Ovary (tissue), 3 donors: ENCODE results near the gene LDB2.

Experiments used
- EP300 ChIP-seq: sonication (generic); formaldehyde crosslinking; IDR thresholded peaks from one replicate; pipeline ENCODE4 v1.6.1; 2017; ENCODE audit warnings: antibody characterized with exemption
- TF ChIP-seq, protein P1 (sequence below), 3 donors: fragments of 450-650 bp in 2 of 3; fragments of 200-600 bp in 1 of 3; IDR thresholded peaks; one replicate each; pipeline versions ENCODE4 v1.5.1 to v1.8.0; 2016 to 2022; ENCODE audit warnings: antibody characterized with exemption in 3 of 3, mild to moderate bottlenecking in 1 of 3
- donor health status: DM: no; HTN: no; CAD: no.

GRCh38 chr4:16852644-16853043 is 45.8 kb downstream of the LDB2 start:
- TF ChIP-seq, protein P1, sequence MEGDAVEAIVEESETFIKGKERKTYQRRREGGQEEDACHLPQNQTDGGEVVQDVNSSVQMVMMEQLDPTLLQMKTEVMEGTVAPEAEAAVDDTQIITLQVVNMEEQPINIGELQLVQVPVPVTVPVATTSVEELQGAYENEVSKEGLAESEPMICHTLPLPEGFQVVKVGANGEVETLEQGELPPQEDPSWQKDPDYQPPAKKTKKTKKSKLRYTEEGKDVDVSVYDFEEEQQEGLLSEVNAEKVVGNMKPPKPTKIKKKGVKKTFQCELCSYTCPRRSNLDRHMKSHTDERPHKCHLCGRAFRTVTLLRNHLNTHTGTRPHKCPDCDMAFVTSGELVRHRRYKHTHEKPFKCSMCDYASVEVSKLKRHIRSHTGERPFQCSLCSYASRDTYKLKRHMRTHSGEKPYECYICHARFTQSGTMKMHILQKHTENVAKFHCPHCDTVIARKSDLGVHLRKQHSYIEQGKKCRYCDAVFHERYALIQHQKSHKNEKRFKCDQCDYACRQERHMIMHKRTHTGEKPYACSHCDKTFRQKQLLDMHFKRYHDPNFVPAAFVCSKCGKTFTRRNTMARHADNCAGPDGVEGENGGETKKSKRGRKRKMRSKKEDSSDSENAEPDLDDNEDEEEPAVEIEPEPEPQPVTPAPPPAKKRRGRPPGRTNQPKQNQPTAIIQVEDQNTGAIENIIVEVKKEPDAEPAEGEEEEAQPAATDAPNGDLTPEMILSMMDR (IDR thresholded peaks at IDR 0.05), result no peak
- TF ChIP-seq EP300, result no peak
